Heart right ventricle (tissue), 16 donors: ENCODE measurements around the gene CMIP. TPM values are rescaled to one million over a fixed set of nuclear protein-coding genes. Genes with fewer than 3 reads are reported as not detected.

ENCODE experiments used
- ATAC-seq, 8 donors: fragments of 200-7000 bp; cut with Tn5 transposase; one replicate each; pipeline ENCODE4 v1.9.1; 2020; ENCODE audit warnings: mild to moderate bottlenecking in 8 of 8, moderate library complexity in 8 of 8, moderate number of reproducible peaks in 1 of 8
- DNase-seq, 2 donors: peaks; one replicate each; pipeline ENCODE4 v3.0.0-alpha.2; 2020
- H3K27ac ChIP-seq, 10 donors: fragments of 200-600 bp; sonication (generic) in 2 of 10; one replicate each; pipeline versions ENCODE4 v1.5.0 to v1.8.0; 2020 to 2022; ENCODE audit warnings: mild to moderate bottlenecking in 3 of 10
- H3K27me3 ChIP-seq, 7 donors: fragments of 200-600 bp; one replicate each; pipeline ENCODE4 v1.8.0; 2021 to 2022; ENCODE audit warnings: mild to moderate bottlenecking in 2 of 7
- H3K36me3 ChIP-seq, 9 donors: fragments of 200-600 bp; sonication (generic) in 1 of 9; one replicate each; pipeline versions ENCODE4 v1.5.0 to v1.8.0; 2020 to 2022; ENCODE audit warnings: mild to moderate bottlenecking in 2 of 9
- H3K4me1 ChIP-seq, 9 donors: fragments of 200-600 bp; sonication (generic) in 1 of 9; one replicate each; pipeline versions ENCODE4 v1.5.0 to v1.8.0; 2020 to 2022; ENCODE audit warnings: mild to moderate bottlenecking in 4 of 9
- H3K4me3 ChIP-seq, 10 donors: fragments of 200-600 bp; sonication (generic) in 2 of 10; one replicate each; pipeline versions ENCODE4 v1.5.0 to v1.8.0; 2020 to 2022; ENCODE audit warnings: mild to moderate bottlenecking in 7 of 10, moderate library complexity in 2 of 10
- H3K9me3 ChIP-seq, 11 donors: fragments of 200-600 bp in 10 of 11; sonication (generic) in 2 of 11; one replicate each; pipeline versions ENCODE4 v1.5.0 to v1.8.0; 2013 to 2022; ENCODE audit warnings: mild to moderate bottlenecking in 2 of 11, control low read depth in 1 of 11, moderate library complexity in 1 of 11
- WGBS, 2 donors: extraction: QIAGEN DNeasy Blood & Tissue Kit; methylation state at CpG; one replicate each; pipeline ENCODE4 v1.1.7; 2013; ENCODE audit warnings: inconsistent platforms in 1 of 2; 5-methylcytosine and 5-hydroxymethylcytosine counted together
- intact Hi-C, 10 donors: fragments of 100-400 bp; cut with DNase I; formaldehyde crosslinking; loops; one replicate each; pipeline versions ENCODE4 v1.11.1 to v1.14.2; 2022
- polyA plus RNA-seq, 2 donors: library from polyadenylated mRNA; stranded (reverse); fragments of 200-250 nt; gene quantifications; one replicate each; pipeline ENCODE4 v1.2.3, GENCODE V29; 2013
- total RNA-seq, 10 donors: library from RNA; stranded (reverse); fragmentation: NEBNext Ultra II Directional in 3 of 10; extraction: Animal tissue kit (Norgen Biotek cat#: 25700) in 3 of 10; gene quantifications; one replicate each; pipeline versions ENCODE4 v1.2.1 to v1.2.4, GENCODE V29; 2021 to 2023
- TF ChIP-seq, protein P1 (sequence below), 9 donors: fragments of 200-600 bp; sonication (generic) in 2 of 9; IDR thresholded peaks; one replicate each; pipeline versions ENCODE4 v1.5.0 to v1.8.0; 2021 to 2022; ENCODE audit warnings: antibody characterized with exemption in 9 of 9, mild to moderate bottlenecking in 5 of 9, moderate library complexity in 1 of 9
- donor health status: Arrhythmogenic right ventricular cardiomyopathy.
- donor health status: ischemic (EF 13 %, LVEDD 7.1; RV severe dilation, severe dysfunction).
- donor health status: healthy with polysubstance abuse.
- donor health status: DM: no; HTN: yes; CAD: no.
- donor health status: DM: no; HTN: no; CAD: no.
- donor health status: ischemic (EF 25% LVEDD 6.9; RV normal size, moderate dysfunction).
- donor health status: ischemic (EF 25% LVEDD 5.7; RV mildly dilated, moderate dysfunction).
- donor health status: healthy.
- donor health status: DM: yes; HTN: yes; CAD: no.
- donor health status: Ischemic cardiomyopathy.
- donor health status: ischemic (EF 35%, LVEDD 5.7; RV mildly dilated, moderate dysfunction).
- donor health status: nonischemic (EF 11% LVEDD 7.7; RV severe dilation, severe dysfunction).
- donor health status: DM: yes; HTN: yes; CAD: no.
- donor health status: PGD.
- donor health status: ischemic (EF 29% LVEDD 5.4; RV normal size, mild dysfunction).
- donor health status: nonischemic (EF 23%, LVEDD 6.1; RV moderate dilation, normal function).

CMIP gene
- total and polyA plus RNA-seq, 12 donors, result 5.4 to 32.8 (median 13.0) TPM

DNA sequence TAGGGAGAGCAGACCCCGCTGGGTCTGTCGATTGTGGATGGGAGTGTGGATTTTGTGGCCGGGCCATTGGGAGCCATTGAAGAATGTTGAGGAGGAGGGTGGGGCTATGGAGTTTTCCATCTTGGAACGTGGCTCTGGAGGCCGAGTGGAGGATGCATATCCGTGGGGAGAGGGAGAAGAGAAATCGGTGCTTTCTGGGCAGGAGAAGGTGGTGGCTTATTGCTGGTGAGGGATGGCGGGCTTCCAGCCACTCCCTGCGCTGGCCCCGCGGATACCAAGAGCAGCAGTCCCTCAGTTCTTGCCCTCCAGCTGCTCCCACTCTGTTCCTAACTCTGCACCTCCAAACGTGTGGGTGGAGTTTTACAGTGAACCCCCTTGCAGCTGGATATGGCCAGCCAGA is 162.4 kb downstream of the CMIP start:
- intact Hi-C loops, result no loop called here

DNA sequence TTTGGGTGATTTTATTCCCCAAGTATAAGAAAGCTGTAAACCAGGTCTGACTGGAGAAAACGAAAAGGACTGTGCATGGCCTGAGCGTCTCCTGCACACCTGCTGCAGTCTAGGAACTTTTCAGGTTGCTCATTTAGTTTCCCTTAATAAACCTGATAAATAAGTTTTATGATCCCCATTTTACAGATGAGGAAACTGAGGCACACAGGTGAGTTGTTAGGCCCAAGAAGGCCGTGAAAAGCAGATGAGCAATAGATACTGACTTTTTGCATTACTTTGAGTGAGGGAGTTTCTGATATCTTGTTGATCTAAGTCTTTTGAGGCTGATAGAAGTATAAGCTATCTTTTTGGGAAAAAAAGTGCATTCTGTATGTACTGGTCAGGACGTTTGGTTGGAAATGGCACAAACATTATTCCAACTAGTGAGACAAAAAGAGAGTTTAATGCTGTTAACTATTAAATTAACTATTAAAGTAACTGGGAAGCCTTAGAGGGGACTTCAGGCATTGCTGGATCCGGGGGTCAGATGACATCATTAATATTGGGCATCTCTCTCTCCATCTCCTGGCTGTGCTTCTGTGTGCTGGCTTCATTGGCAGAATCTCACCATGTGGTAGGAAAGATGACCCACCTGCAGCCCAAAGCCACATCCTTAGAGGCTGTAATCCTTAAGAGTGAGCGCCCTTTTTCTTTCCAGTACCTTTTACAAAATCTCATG is 163.4 kb downstream of the CMIP start:
- Histone ChIP-seq H3K4me3 (no peak overlapping the region), H3K9me3 (no peaks in the 10 kb centered on the region), H3K27ac (peak overlapping the region in 1 of 10 donors; percentile 78), H3K36me3 (peaks cover 0 to 44% (median 0%) of the 10 kb centered on the region in 9 donors), H3K4me1 (peaks cover 10 to 49% (median 40%) of the 10 kb centered on the region in 9 donors), H3K27me3 (no peaks in the 10 kb centered on the region)
- DNase-seq (no peak), ATAC-seq (no peak)
- 95 to 96% methylated on average over 6 of the region's 6 CpGs for WGBS, 2 donors
- intact Hi-C loops, result no loop called here
- TF ChIP-seq, protein P1, sequence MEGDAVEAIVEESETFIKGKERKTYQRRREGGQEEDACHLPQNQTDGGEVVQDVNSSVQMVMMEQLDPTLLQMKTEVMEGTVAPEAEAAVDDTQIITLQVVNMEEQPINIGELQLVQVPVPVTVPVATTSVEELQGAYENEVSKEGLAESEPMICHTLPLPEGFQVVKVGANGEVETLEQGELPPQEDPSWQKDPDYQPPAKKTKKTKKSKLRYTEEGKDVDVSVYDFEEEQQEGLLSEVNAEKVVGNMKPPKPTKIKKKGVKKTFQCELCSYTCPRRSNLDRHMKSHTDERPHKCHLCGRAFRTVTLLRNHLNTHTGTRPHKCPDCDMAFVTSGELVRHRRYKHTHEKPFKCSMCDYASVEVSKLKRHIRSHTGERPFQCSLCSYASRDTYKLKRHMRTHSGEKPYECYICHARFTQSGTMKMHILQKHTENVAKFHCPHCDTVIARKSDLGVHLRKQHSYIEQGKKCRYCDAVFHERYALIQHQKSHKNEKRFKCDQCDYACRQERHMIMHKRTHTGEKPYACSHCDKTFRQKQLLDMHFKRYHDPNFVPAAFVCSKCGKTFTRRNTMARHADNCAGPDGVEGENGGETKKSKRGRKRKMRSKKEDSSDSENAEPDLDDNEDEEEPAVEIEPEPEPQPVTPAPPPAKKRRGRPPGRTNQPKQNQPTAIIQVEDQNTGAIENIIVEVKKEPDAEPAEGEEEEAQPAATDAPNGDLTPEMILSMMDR (IDR thresholded peaks at IDR 0.05), result no peak

More for the DNA sequence above, 162.4 kb downstream of the CMIP start:
- Histone ChIP-seq H3K4me3 (no peak overlapping the region), H3K27me3 (no peaks in the 10 kb centered on the region), H3K4me1 (peaks cover 10 to 47% (median 35%) of the 10 kb centered on the region in 9 donors), H3K36me3 (peaks cover 0 to 44% (median 0%) of the 10 kb centered on the region in 9 donors), H3K27ac (no peak overlapping the region), H3K9me3 (no peaks in the 10 kb centered on the region)
- TF ChIP-seq, protein P1 (IDR thresholded peaks at IDR 0.05), result no peak
- ATAC-seq (no peak), DNase-seq (no peak)
- 81 to 92% methylated on average over 12 of the region's 12 CpGs for WGBS, 2 donors

DNA sequence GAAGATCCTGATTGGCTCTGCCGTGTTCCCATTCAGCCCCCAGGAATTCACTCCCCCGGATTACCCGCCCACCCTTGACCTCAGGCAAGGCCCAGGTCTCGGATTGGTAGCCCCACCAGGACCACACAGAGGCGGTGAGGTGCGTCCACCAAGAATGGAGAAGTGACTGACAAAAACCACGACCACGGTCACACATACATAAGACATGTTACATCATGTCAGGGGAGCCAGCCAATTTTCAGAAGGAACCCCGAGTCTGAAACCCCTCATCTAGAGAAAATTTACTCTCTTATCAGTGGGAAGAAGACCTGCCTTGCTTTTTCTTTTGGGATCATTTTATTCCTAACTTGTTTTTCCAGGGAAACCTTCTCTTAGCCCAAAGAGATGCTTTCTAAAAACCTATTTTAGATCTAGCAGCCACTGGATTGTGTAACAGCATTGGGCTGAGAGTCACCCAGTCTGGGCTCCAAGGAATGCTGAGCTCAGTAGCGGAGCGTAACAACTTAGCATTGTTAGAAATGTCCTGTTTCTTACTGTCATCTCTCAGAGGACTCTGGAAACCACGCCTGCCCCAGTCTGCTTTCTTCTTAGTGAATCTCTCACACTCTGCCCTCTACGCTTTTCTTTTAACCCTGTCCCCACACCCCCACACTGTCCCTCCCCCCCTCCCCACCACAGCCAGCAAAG is 164.1 kb downstream of the CMIP start:
- Histone ChIP-seq H3K27ac (peak overlapping the region in 2 of 10 donors; percentile 78 to 86), H3K4me1 (peaks cover 10 to 56% (median 46%) of the 10 kb centered on the region in 9 donors), H3K9me3 (no peaks in the 10 kb centered on the region), H3K4me3 (no peak overlapping the region), H3K27me3 (no peaks in the 10 kb centered on the region), H3K36me3 (peaks cover 0 to 44% (median 0%) of the 10 kb centered on the region in 9 donors)
- intact Hi-C loops, result no loop called here
- TF ChIP-seq, protein P1 (IDR thresholded peaks at IDR 0.05), result no peak
- ATAC-seq (peak in 2 of 8 donors; percentile 34 to 55), DNase-seq (no peak)
- WGBS, 2 donors, result 83 to 85% methylated on average over 13 of the region's 13 CpGs

DNA sequence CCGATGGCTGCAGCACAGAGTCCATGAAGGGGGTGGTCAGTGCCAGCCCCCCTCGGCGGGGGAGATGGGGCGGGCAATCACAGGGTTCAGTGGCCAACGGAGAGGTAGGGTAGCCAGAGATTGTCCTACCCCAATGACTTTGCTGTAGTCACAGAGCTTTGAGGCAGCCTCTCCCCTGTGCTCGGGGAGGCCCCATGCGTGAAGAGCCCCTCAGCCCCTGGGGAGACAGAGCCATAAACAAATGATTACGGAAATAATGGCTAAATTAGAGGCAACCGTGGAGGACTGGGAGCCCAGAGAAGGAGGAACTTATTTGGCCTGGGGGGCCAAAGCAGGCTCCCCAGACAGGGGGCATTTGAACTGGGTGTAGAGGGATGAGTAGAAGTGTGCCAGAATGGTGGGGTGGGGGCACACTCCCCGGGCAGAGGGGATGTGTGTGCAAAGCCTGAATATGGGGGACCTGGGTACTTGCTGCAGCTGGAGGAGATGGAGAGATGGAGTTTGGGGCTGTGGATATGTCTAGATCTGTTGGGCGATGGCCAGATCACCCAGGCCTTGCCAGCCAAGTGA is 164.8 kb downstream of the CMIP start:
- no peak for ATAC-seq
- H3K36me3 ChIP-seq, result peaks cover 0 to 44% (median 0%) of the 10 kb centered on the region in 9 donors
- H3K9me3 ChIP-seq, result no peaks in the 10 kb centered on the region
- WGBS, 2 donors, result 87 to 91% methylated on average over 11 of the region's 11 CpGs
- peaks cover 10 to 64% (median 53%) of the 10 kb centered on the region in 9 donors for H3K4me1 ChIP-seq
- peak overlapping the region in 4 of 10 donors; percentile 15 to 86 (median 54) for H3K27ac ChIP-seq
- TF ChIP-seq, protein P1 (IDR thresholded peaks at IDR 0.05), result no peak
- H3K4me3 ChIP-seq, result no peak overlapping the region
- intact Hi-C loops, result no loop called here
- H3K27me3 ChIP-seq, result no peaks in the 10 kb centered on the region
- DNase-seq, result no peak
